Stimulated activated CD8-positive, alpha-beta memory T cell treated with anti-CD3 and anti-CD28 coated beads, Interleukin-15, amount 100 ng/mL, for 1 hour (primary cell): ENCODE data around the gene CAMTA1.
"Not testable (repeated sequence)": the region's sequence is repeated elsewhere in the genome, so short reads cannot be mapped to it uniquely, and the experiment has no call there.

Source experiments
- DNase-seq: peaks from one replicate; pipeline ENCODE4 v3.0.0-alpha.2; 2020; ENCODE audit warnings: low read depth

Gene CAMTA1

GRCh38 chr1:6785318-6785727, at the start of gene CAMTA1:
Gene CAMTA1 (plus strand): TSS chr1:6785454. CDS start chr1:6785531, 77 bp downstream.
- no peak for DNase-seq

- DNase-seq: no peak
Measured at GRCh38 chr1:6738987-6739676, 46.1 kb upstream of the CAMTA1 start.

DNA sequence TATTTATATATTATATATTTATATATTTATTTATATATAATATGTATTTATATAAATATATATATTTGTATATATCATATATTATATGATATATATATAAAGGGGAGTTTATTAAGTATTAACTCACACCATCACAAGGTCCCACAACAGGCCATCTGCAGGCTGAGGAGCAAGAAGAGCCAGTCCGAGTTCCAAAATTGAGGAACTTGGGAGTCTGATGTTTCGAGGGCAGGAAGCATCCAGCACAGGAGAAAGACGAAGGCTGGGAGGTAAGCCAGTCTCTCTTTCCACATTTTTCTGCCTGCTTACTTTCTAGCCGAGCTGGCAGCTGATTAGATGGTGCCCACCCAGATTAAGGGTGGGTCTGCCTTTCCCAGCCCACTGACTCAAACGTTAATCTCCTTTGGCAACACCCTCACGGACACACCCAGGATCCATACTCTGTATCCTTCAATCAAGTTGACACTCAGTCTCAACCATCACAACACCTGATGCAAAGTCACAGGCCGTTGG, 42.5 kb upstream of the CAMTA1 start:
- DNase-seq: not testable (repeated sequence)

- DNase-seq: no peak
Measured at GRCh38 chr1:6743189-6744101, 41.8 kb upstream of the CAMTA1 start.

DNA sequence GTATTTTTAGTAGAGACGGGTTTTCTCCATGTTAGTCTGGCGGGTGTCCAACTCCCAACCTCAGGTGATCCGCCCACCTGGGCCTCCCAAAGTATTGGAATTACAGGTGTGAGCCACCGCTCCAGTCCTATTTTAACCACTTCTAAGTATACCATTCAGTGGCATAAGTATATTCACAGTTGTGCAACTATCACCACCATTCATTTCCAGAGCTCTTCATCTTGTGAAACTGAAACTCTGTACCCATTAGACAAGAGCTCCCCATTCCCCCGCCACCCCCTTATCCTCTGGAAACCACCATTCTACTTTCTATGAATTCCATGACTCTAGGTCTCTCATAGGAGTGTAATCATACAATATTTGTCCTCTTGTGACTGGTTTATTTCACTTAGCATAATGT, 40.2 kb upstream of the CAMTA1 start:
- no peak for DNase-seq

GRCh38 chr1:6747674-6748073, 37.6 kb upstream of the CAMTA1 start:
- no peak for DNase-seq

GRCh38 chr1:6750490-6750889, 34.8 kb upstream of the CAMTA1 start:
- DNase-seq: no peak

DNA sequence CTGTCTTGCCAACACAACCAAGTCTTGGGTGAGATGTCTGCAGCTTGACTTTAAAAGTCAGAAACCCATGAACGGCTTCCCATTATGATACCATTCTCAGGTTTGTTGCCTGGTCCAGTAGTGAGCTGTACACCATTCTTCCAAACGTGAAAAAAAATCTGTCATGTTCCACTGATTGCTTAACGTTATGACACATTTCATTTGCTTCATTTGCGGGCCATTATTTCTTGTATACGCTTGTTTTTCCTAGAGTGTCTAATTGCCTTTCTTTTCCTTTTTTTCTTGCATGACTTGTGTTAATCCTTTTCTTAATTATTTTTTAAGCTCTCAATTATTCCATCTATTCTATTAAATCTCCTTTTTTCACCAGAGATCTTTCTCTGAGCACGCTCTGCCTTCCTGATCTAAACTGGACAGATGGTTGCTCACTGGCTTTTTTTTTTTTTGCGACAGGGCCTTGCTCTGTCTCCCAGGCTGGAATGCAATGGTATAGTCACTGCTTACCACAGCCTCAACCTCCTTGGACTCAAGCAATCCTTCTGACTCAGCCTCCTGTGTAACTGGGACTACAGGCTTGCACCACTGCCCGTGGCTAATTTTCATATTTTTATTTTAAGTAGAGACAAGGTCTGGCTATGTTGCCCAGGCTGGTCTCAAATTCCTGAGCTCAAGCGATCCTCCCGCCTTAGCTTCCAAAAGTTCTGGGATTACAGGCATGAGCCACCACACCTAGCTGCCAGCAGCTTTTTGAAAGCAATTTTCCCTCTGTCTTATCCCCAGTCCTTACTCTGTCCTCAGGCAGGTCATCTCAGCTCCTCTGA, 31.7 kb upstream of the CAMTA1 start:
- DNase-seq: no peak

GRCh38 chr1:6756457-6756856, 28.8 kb upstream of the CAMTA1 start:
- no peak for DNase-seq

DNA sequence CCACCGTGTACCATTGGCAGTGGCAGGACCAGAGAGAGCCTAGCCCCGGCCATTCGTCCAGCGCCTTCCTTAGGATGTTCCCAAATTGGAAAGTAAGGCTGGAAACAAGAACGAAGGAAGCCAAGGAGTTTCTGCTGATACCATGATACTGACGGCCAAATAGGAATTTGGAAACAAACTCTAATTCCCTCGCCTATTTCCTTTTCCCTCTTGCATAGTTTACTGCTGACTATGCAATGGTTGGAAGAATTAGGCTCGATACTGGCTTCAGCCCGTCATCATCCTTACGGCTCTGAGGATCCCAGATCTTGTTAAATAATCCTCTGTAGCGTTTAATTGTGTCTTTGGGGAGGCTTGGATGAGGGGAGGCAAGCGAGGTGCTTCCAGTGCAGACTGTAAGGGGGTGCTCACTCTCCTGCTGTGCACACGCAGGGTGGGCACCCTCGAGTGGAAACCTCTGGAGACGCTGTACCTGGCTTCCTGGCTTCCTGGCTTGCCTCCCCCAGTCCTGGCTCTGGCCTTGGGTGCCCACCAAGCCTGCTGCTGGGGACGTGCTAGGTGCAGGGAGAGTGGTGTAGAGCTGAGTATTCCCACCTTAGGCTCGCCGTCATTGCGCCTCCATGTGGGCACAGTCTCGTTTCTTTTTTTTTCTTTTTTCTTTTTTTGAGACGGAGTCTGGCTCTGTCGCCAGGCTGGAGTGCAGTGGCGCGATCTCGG, 27.4 kb upstream of the CAMTA1 start:
- no peak for DNase-seq

DNA sequence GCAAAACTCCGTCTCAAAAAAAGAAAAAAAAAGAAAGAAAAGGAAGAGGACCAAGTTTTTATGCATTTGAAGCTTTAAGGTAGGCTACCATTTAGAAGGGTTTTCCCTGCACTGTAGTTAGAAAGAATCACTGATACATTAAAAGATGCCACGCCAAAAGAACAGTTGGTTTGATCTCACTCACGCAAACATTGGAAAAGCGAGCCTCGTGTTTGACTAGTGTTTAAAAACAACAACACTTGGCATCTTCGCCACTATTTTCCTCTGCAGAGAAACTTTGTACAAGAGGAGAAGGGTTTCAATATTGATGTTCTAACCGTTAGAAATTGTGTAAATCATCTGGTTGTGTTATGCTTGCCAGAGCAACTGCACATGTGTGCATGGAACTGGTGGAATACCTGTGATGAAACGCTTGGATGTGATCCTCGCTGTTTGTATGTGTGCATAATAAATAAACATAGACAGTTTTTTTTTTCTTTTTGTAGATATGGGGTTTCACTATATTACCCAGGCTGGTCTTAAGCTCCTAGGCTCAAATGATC, 24.0 kb upstream of the CAMTA1 start:
- DNase-seq: no peak

DNA sequence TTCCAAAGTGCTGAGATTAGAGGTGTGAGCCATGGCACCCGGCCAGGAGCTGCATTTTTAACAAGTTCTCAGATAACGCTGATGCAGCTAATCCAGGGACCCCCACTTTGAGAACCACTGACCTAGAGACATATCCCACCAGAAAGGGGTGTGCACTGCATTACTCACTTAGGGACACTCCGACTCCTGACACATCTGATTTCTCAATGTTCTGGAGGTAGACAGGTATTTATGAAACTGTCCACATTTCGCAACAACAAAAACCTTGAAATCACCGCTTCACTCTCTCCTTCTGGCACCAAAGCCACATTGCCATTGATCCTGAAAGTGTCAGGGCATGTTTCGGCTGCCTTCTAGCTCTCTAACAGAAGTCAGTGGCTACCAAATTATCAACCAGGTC, 23.2 kb upstream of the CAMTA1 start:
- no peak for DNase-seq

- no peak for DNase-seq
Measured at GRCh38 chr1:6770751-6771440, 14.4 kb upstream of the CAMTA1 start.

- no peak for DNase-seq
Measured at GRCh38 chr1:6771441-6771769, 13.8 kb upstream of the CAMTA1 start.

GRCh38 chr1:6774381-6774780, 10.9 kb upstream of the CAMTA1 start:
- DNase-seq: no peak

DNA sequence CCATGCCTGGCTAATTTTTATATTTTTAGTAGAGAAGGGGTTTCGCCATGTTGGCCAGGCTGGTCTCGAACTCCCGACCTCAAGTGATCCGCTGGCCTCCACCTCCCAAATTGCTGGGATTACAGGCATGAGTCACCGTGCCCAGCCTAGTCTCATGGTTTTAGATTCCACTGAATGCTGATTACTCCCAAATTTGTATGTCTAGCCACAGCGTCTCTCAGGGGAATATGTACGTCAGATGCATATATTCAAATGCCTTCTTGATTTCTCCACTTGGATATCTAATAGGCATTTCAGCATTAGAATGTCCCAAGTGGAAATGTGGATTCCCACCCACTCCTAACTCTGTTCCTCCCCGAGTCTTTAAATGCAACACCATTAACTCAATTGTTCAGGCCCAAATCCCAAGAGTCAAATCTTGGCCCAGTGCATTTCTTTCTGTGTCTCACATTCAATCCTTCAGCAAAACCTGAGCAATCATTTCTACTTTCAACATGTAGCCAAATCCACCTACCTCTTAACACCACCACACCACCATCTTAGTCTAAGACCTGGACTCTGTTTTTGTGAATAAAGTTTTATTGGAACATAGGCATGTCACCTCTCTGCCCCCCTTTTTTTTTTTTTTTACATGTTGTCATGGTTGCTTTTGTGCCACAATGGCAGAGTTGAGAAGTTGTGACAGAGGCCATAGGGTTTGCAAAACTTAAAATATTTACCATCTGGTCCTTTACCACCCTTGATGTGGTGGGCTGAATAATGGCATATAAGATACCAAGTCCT, 9.8 kb upstream of the CAMTA1 start:
- no peak for DNase-seq

- DNase-seq: no peak
Measured at GRCh38 chr1:6776389-6776788, 8.9 kb upstream of the CAMTA1 start.

- no peak for DNase-seq
Measured at GRCh38 chr1:6776895-6777294, 8.4 kb upstream of the CAMTA1 start.

DNA sequence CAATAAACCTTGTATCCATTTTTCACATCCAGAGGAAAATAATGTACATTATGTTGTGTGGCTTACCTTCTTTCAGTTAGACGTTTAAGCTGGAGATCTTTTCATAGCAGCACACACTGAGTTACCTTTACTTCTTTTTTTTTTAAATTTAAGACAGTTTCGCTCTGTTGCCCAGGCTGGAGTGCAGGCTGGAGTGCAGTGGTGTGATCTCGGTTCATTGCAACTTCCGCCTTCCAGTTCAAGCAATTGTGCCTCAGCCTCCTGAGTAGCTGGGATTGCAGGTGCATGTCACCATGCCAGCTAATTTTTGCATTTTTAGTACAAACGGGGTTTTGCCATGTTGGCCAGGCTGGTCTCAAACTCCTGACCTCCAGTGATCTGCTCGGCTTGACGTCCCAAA, 7.4 kb upstream of the CAMTA1 start:
- no peak for DNase-seq
